ENCODE results near the gene ACP6.

GRCh38 chr1:147636314-147636713 is 34.0 kb downstream of the ACP6 start:
- TF ChIP-seq EZH2 (IDR thresholded peaks at IDR 0.05) (no peak), CTCF (IDR thresholded peaks at IDR 0.05) (no peak)
